Stimulated activated CD4-positive, alpha-beta T cell treated with anti-CD3 and anti-CD28 coated beads, Interleukin-12 subunit alpha, Interleukin-12 subunit beta, amount 100 ng/mL, for 48 hours (primary cell): Measurements from ENCODE around the gene CYP46A1.
"Not testable (repeated sequence)": the region's sequence is repeated elsewhere in the genome, so short reads cannot be mapped to it uniquely, and the experiment has no call there.

Experiments used
- DNase-seq, 3 donors: peaks; one replicate each; pipeline ENCODE4 v3.0.0-alpha.2; 2020; ENCODE audit warnings: low read depth in 2 of 3, low spot score in 1 of 3

Gene CYP46A1

GRCh38 chr14:99657645-99658155 is 26.4 kb upstream of the CYP46A1 start:
- no peak for DNase-seq

- DNase-seq: no peak
Observed at GRCh38 chr14:99658218-99658845, 25.8 kb upstream of the CYP46A1 start.

GRCh38 chr14:99659333-99659741 is 24.8 kb upstream of the CYP46A1 start:
- no peak for DNase-seq

GRCh38 chr14:99660006-99660566 is 24.0 kb upstream of the CYP46A1 start:
- DNase-seq: no peak

- DNase-seq: no peak
Observed at GRCh38 chr14:99660794-99661193, 23.3 kb upstream of the CYP46A1 start.

GRCh38 chr14:99661206-99661605 is 22.9 kb upstream of the CYP46A1 start:
- DNase-seq: not testable (repeated sequence)

GRCh38 chr14:99662846-99663245 is 21.3 kb upstream of the CYP46A1 start:
- DNase-seq: no peak

- DNase-seq: no peak
Observed at GRCh38 chr14:99663386-99664057, 20.6 kb upstream of the CYP46A1 start.

- DNase-seq: no peak
Observed at GRCh38 chr14:99664058-99664936, 19.8 kb upstream of the CYP46A1 start.

- no peak for DNase-seq
Observed at GRCh38 chr14:99664937-99665273, 19.2 kb upstream of the CYP46A1 start.

- no peak for DNase-seq
Observed at GRCh38 chr14:99666533-99666932, 17.6 kb upstream of the CYP46A1 start.

- DNase-seq: no peak
Observed at GRCh38 chr14:99667045-99667444, 17.1 kb upstream of the CYP46A1 start.

GRCh38 chr14:99667821-99668220 is 16.3 kb upstream of the CYP46A1 start:
- no peak for DNase-seq

- DNase-seq: no peak
Observed at GRCh38 chr14:99668307-99669295, 15.5 kb upstream of the CYP46A1 start.

- DNase-seq: no peak
Observed at GRCh38 chr14:99670361-99671234, 13.5 kb upstream of the CYP46A1 start.

- no peak for DNase-seq
Observed at GRCh38 chr14:99671235-99672224, 12.6 kb upstream of the CYP46A1 start.

- no peak for DNase-seq
Observed at GRCh38 chr14:99672506-99673304, 11.4 kb upstream of the CYP46A1 start.
